Astrocyte (in vitro differentiated cells and primary cell): ENCODE data around the gene ETS1.

Experiments used
- CTCF ChIP-seq: IDR thresholded peaks from 2 replicates; pipeline ENCODE4 v1.5.1; 2011; ENCODE audit warnings: low read depth, mild to moderate bottlenecking, inconsistent platforms, low read length, moderate library complexity; ENCODE audit not compliant: insufficient read depth
- EZH2 ChIP-seq: IDR thresholded peaks from 2 replicates; pipeline ENCODE4 v1.6.1; 2012; ENCODE audit warnings: mild to moderate bottlenecking, low read length, inconsistent platforms; ENCODE audit not compliant: insufficient read depth

GRCh38 chr11:128477278-128477677, 110.1 kb downstream of the ETS1 start:
- TF ChIP-seq CTCF (no peak), EZH2 (no peak)
